ENCODE data around the gene RFX1.

DNA sequence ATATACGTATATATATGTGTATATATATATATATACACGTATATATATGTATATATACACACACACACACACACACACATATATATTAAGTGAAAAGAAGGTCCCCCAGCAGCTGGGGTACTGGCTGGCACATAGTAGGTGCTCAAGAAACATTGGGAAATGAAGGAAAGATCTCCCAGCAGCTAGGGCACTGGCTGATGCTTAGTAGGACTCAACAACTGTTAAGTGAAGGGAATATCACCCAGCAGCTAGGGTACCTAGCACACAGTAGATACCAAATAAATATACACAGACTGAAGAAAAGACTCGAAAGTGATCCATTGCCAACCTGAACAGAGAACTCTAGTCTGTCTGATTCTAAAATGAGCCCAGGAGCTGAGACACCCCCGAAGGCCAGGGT lies 80.1 kb downstream of the RFX1 start:
- no peak for TF ChIP-seq POLR2A (IDR thresholded peaks at IDR 0.05)
- TF ChIP-seq, protein P1, sequence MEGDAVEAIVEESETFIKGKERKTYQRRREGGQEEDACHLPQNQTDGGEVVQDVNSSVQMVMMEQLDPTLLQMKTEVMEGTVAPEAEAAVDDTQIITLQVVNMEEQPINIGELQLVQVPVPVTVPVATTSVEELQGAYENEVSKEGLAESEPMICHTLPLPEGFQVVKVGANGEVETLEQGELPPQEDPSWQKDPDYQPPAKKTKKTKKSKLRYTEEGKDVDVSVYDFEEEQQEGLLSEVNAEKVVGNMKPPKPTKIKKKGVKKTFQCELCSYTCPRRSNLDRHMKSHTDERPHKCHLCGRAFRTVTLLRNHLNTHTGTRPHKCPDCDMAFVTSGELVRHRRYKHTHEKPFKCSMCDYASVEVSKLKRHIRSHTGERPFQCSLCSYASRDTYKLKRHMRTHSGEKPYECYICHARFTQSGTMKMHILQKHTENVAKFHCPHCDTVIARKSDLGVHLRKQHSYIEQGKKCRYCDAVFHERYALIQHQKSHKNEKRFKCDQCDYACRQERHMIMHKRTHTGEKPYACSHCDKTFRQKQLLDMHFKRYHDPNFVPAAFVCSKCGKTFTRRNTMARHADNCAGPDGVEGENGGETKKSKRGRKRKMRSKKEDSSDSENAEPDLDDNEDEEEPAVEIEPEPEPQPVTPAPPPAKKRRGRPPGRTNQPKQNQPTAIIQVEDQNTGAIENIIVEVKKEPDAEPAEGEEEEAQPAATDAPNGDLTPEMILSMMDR (IDR thresholded peaks at IDR 0.05) = no peak
